ENCODE results near the gene KCNAB1.

DNA sequence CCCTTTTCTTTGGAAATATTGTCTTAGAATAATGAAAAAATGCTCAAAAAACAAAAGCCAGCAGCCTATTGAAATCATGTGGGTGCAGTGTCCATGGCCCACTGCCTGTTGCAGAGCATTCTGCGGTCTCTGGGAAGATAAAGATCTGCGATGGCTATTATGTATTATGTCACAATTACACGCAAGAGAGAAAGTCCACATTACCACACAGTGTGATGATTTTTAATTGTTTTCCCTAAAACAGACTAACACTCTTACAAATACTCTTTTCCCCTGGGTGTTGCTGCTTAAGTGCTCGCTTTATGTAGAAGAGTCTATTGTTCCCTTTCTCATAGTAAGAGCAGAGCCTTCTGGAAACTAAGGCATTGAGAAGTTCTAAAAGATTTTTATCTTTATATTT, 402.3 kb downstream of the KCNAB1 start:
- TF ChIP-seq CTCF (IDR thresholded peaks at IDR 0.05; ENCODE audit: low read depth, low read length, missing input control) (no peak), RAD21 (IDR thresholded peaks at IDR 0.05) (no peak), MAX (IDR thresholded peaks at IDR 0.05) (no peak), TAF1 (conservative IDR thresholded peaks at IDR 0.05) (no peak), YY1 (IDR thresholded peaks at IDR 0.05) (no peak), SP1 (IDR thresholded peaks at IDR 0.05) (no peak), HNF4A (conservative IDR thresholded peaks at IDR 0.05) (no peak), RXRA (IDR thresholded peaks at IDR 0.05) (no peak), JUND (IDR thresholded peaks at IDR 0.05) (no peak), EGR1 (IDR thresholded peaks at IDR 0.05; ENCODE audit: low read depth in 2 of 2) (no peak), GABPA (IDR thresholded peaks at IDR 0.05 in 1 of 2, conservative IDR thresholded peaks at IDR 0.05 in 1 of 2) (no peak)
- TF ChIP-seq, protein P1, sequence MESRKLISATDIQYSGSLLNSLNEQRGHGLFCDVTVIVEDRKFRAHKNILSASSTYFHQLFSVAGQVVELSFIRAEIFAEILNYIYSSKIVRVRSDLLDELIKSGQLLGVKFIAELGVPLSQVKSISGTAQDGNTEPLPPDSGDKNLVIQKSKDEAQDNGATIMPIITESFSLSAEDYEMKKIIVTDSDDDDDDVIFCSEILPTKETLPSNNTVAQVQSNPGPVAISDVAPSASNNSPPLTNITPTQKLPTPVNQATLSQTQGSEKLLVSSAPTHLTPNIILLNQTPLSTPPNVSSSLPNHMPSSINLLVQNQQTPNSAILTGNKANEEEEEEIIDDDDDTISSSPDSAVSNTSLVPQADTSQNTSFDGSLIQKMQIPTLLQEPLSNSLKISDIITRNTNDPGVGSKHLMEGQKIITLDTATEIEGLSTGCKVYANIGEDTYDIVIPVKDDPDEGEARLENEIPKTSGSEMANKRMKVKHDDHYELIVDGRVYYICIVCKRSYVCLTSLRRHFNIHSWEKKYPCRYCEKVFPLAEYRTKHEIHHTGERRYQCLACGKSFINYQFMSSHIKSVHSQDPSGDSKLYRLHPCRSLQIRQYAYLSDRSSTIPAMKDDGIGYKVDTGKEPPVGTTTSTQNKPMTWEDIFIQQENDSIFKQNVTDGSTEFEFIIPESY (IDR thresholded peaks at IDR 0.05) = no peak
- TF ChIP-seq, protein P2, sequence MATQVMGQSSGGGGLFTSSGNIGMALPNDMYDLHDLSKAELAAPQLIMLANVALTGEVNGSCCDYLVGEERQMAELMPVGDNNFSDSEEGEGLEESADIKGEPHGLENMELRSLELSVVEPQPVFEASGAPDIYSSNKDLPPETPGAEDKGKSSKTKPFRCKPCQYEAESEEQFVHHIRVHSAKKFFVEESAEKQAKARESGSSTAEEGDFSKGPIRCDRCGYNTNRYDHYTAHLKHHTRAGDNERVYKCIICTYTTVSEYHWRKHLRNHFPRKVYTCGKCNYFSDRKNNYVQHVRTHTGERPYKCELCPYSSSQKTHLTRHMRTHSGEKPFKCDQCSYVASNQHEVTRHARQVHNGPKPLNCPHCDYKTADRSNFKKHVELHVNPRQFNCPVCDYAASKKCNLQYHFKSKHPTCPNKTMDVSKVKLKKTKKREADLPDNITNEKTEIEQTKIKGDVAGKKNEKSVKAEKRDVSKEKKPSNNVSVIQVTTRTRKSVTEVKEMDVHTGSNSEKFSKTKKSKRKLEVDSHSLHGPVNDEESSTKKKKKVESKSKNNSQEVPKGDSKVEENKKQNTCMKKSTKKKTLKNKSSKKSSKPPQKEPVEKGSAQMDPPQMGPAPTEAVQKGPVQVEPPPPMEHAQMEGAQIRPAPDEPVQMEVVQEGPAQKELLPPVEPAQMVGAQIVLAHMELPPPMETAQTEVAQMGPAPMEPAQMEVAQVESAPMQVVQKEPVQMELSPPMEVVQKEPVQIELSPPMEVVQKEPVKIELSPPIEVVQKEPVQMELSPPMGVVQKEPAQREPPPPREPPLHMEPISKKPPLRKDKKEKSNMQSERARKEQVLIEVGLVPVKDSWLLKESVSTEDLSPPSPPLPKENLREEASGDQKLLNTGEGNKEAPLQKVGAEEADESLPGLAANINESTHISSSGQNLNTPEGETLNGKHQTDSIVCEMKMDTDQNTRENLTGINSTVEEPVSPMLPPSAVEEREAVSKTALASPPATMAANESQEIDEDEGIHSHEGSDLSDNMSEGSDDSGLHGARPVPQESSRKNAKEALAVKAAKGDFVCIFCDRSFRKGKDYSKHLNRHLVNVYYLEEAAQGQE (IDR thresholded peaks at IDR 0.05) = no peak
- TF ChIP-seq, protein P3, sequence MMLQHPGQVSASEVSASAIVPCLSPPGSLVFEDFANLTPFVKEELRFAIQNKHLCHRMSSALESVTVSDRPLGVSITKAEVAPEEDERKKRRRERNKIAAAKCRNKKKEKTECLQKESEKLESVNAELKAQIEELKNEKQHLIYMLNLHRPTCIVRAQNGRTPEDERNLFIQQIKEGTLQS (IDR thresholded peaks at IDR 0.05) = no peak

Data from liver (tissue), 3 donors.